ENCODE data around the gene ABR.
"Not testable (repeated sequence)": the region's sequence is repeated elsewhere in the genome, so short reads cannot be mapped to it uniquely, and the experiment has no call there.

Gene ABR

GRCh38 chr17:1077581-1077985 is 102.2 kb downstream of the ABR start:
- Histone ChIP-seq H3K27me3 (no peaks in the 10 kb centered on the region), H3K36me3 (peaks cover 32% of the 10 kb centered on the region), H3K9me3 (no peaks in the 10 kb centered on the region), H3K4me1 (peaks cover 17% of the 10 kb centered on the region), H3K9ac (no peak overlapping the region), H3K4me2 (peak overlapping the region; percentile 63; the same call in 1 of the 2 replicates), H3K4me3 (no peak overlapping the region), H4K20me1 (peaks cover 36% of the 10 kb centered on the region; the same call in 1 of the 2 replicates), H3K27ac (no peak overlapping the region)
- TF ChIP-seq Cebpa-rat (IDR thresholded peaks at IDR 0.05), result no peak

GRCh38 chr17:1076982-1077302 is 102.8 kb downstream of the ABR start:
- H3K4me2 ChIP-seq, result peak overlapping the region; percentile 63
- H3K4me3 ChIP-seq, result no peak overlapping the region
- no peak for TF ChIP-seq Cebpa-rat (IDR thresholded peaks at IDR 0.05)
- H3K9me3 ChIP-seq, result no peaks in the 10 kb centered on the region
- H3K9ac ChIP-seq, result no peak overlapping the region
- H3K36me3 ChIP-seq, result peaks cover 32% of the 10 kb centered on the region
- H3K27ac ChIP-seq, result no peak overlapping the region
- H3K27me3 ChIP-seq, result no peaks in the 10 kb centered on the region
- H4K20me1 ChIP-seq, result peaks cover 36% of the 10 kb centered on the region; the same call in 1 of the 2 replicates
- H3K4me1 ChIP-seq, result peaks cover 17% of the 10 kb centered on the region

GRCh38 chr17:1076299-1076981 is 103.3 kb downstream of the ABR start:
- peak overlapping the region; percentile 63 for H3K4me2 ChIP-seq
- H3K9ac ChIP-seq, result no peak overlapping the region
- H3K9me3 ChIP-seq, result no peaks in the 10 kb centered on the region
- H4K20me1 ChIP-seq, result peaks cover 36% of the 10 kb centered on the region; the same call in 1 of the 2 replicates
- no peaks in the 10 kb centered on the region for H3K27me3 ChIP-seq
- H3K36me3 ChIP-seq, result peaks cover 30% of the 10 kb centered on the region
- no peak for TF ChIP-seq Cebpa-rat (IDR thresholded peaks at IDR 0.05)
- H3K4me3 ChIP-seq, result no peak overlapping the region
- no peak overlapping the region for H3K27ac ChIP-seq
- peaks cover 17% of the 10 kb centered on the region for H3K4me1 ChIP-seq

- peaks cover 36% of the 10 kb centered on the region; the same call in 1 of the 2 replicates for H4K20me1 ChIP-seq
- peaks cover 38% of the 10 kb centered on the region for H3K36me3 ChIP-seq
- peaks cover 17% of the 10 kb centered on the region for H3K4me1 ChIP-seq
- H3K9ac ChIP-seq, result no peak overlapping the region
- no peaks in the 10 kb centered on the region for H3K27me3 ChIP-seq
- H3K4me2 ChIP-seq, result no peak overlapping the region
- H3K9me3 ChIP-seq, result no peaks in the 10 kb centered on the region
- no peak for TF ChIP-seq Cebpa-rat (IDR thresholded peaks at IDR 0.05)
- no peak overlapping the region for H3K27ac ChIP-seq
- no peak overlapping the region for H3K4me3 ChIP-seq
These were observed 104.7 kb downstream of the ABR start for GRCh38 chr17:1074886-1075605.

- H3K4me1 ChIP-seq, result peaks cover 17% of the 10 kb centered on the region
- not testable (repeated sequence) for H3K4me2 ChIP-seq, H3K27ac ChIP-seq, H3K4me3 ChIP-seq, H3K27me3 ChIP-seq, H3K9me3 ChIP-seq, H3K9ac ChIP-seq
- peaks cover 36% of the 10 kb centered on the region; the same call in 1 of the 2 replicates for H4K20me1 ChIP-seq
- H3K36me3 ChIP-seq, result peaks cover 42% of the 10 kb centered on the region
These were observed 105.7 kb downstream of the ABR start for GRCh38 chr17:1073963-1074625.

DNA sequence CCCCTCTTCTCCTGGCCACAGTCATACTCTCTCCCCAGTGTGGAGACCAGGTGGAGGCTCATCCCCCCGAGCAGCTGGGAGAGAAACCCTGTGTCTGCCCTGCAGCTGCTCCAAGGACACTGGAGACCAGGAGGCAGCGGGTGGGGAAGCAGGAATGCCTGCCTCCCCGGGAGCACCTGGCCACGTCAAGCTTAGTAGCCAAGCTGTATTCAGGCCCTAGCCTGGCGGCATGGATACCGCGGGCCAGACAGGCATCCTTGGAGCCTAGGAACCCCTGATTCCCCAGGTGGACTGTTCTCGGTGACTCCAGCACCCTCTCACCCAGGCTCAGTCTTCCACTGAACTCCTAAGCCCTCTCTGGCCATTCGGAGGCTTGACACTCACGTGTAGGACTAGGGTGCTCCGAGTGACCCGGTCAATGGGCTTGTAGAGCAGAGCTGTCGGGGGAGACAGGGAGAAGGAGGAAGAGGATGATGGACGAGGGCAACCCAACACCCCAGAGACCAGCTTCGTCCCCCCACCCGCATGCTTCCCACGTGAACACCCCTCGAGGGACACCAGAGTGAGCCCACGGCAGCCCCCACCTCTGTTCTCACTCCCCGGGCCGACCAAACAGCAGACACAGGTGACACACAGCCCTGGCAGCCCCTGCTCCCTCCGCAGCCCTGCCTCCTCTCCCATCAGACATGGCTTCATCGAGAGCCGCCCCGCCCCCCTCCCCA is 106.4 kb downstream of the ABR start:
- H3K36me3 ChIP-seq, result peaks cover 49% of the 10 kb centered on the region
- no peak overlapping the region for H3K27ac ChIP-seq
- no peak overlapping the region for H3K4me2 ChIP-seq
- peaks cover 36% of the 10 kb centered on the region; the same call in 1 of the 2 replicates for H4K20me1 ChIP-seq
- no peak overlapping the region for H3K4me3 ChIP-seq
- peaks cover 17% of the 10 kb centered on the region for H3K4me1 ChIP-seq
- H3K9me3 ChIP-seq, result no peaks in the 10 kb centered on the region
- H3K9ac ChIP-seq, result no peak overlapping the region
- no peak for TF ChIP-seq Cebpa-rat (IDR thresholded peaks at IDR 0.05)
- no peaks in the 10 kb centered on the region for H3K27me3 ChIP-seq

- Histone ChIP-seq H3K4me1 (peaks cover 15% of the 10 kb centered on the region), H3K27ac (no peak overlapping the region), H3K9me3 (no peaks in the 10 kb centered on the region), H3K36me3 (peaks cover 54% of the 10 kb centered on the region), H3K4me3 (no peak overlapping the region), H3K4me2 (no peak overlapping the region), H4K20me1 (peaks cover 31% of the 10 kb centered on the region; the same call in 1 of the 2 replicates), H3K9ac (no peak overlapping the region), H3K27me3 (no peaks in the 10 kb centered on the region)
- no peak for TF ChIP-seq Cebpa-rat (IDR thresholded peaks at IDR 0.05)
These were observed 107.2 kb downstream of the ABR start for GRCh38 chr17:1072551-1072961.

DNA sequence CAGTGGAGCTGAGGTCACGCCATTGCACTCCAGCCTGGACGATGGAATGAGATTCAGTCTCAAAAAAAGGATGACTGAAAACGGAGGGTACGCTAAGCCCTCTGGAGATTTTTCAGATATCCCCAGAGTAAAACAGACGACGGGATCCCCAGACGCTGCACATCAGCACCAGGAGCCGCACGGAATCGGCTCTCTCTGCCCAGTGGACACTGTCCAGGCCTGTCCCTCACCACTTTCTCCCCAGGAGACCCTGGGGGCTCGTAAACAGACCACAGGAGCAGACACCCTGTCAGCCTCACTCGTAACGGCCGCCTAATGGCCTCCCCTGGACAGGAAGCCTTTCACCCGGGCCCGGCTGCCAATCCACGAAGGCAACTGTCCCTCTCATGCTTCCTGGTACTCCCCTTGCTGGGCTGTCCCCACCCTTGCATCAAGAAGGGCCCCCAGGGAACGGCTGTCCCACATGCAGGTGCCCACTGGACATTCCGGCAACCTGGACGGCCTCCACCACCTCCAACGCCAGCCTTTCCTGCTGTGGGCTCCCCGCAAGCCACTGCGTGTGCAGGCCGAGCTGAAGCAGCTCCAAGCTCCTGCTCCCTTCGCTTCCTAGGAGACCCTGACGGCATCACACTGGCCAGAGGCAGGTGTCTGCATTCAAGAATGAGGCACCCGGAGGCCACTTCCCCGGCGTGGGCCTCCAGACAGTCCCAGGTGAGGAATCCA is 108.5 kb downstream of the ABR start:
- no peak overlapping the region for H3K4me2 ChIP-seq
- H3K27me3 ChIP-seq, result no peaks in the 10 kb centered on the region
- no peak overlapping the region for H3K9ac ChIP-seq
- peaks cover 64% of the 10 kb centered on the region for H3K36me3 ChIP-seq
- no peak overlapping the region for H3K4me3 ChIP-seq
- H3K4me1 ChIP-seq, result peaks cover 3% of the 10 kb centered on the region
- H4K20me1 ChIP-seq, result peaks cover 21% of the 10 kb centered on the region; the same call in 1 of the 2 replicates
- H3K27ac ChIP-seq, result no peak overlapping the region
- no peak for TF ChIP-seq Cebpa-rat (IDR thresholded peaks at IDR 0.05)
- peaks cover 7% of the 10 kb centered on the region for H3K9me3 ChIP-seq

DNA sequence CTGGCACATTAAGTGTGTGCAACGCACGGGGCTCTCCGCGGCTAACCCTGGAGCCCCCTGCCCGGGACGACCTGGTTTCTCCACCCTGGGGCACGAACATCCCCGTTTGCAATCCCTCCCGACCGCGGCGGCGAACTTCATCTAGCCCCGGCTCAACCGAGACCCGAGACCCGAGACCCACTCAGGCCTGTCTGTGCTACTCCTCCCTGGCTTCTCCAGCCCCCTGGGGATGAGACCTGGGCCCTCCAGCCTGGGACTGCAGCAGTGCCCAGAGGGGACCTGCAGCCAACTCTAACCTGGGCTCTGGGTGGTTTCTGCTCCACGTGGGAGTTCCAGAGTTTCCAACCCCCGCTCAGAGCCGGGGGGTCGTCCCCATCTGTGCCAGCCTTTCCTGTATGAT is 109.4 kb downstream of the ABR start:
- no peaks in the 10 kb centered on the region for H3K4me1 ChIP-seq
- H3K9ac ChIP-seq, result no peak overlapping the region
- H3K9me3 ChIP-seq, result peaks cover 15% of the 10 kb centered on the region
- no peak overlapping the region for H3K27ac ChIP-seq
- no peak overlapping the region for H3K4me3 ChIP-seq
- no peak overlapping the region for H3K4me2 ChIP-seq
- no peak for TF ChIP-seq Cebpa-rat (IDR thresholded peaks at IDR 0.05)
- peaks cover 72% of the 10 kb centered on the region for H3K36me3 ChIP-seq
- H4K20me1 ChIP-seq, result peaks cover 13% of the 10 kb centered on the region; the same call in 1 of the 2 replicates
- H3K27me3 ChIP-seq, result no peaks in the 10 kb centered on the region

All from BLaER1 (cell line).